ACHN (cell line): ENCODE measurements around the gene AICDA.
"Not testable (repeated sequence)": the region's sequence is repeated elsewhere in the genome, so short reads cannot be mapped to it uniquely, and the experiment has no call there.

ENCODE experiments used
- DNase-seq: peaks from one replicate; pipeline ENCODE4 v3.0.0-alpha.2; 2015
- in situ Hi-C: cut with HindIII; loops from 2 replicates; pipeline ENCODE4 v1.10.0; 2017; ENCODE audit warnings: low sequenced_read_pairs, low pct_ligation_motif_present, low pct_unique_long_range_greater_than_20kb

AICDA gene

GRCh38 chr12:8566052-8566451 is 46.6 kb downstream of the AICDA start:
- DNase-seq, in situ Hi-C loops: not testable (repeated sequence)

DNA sequence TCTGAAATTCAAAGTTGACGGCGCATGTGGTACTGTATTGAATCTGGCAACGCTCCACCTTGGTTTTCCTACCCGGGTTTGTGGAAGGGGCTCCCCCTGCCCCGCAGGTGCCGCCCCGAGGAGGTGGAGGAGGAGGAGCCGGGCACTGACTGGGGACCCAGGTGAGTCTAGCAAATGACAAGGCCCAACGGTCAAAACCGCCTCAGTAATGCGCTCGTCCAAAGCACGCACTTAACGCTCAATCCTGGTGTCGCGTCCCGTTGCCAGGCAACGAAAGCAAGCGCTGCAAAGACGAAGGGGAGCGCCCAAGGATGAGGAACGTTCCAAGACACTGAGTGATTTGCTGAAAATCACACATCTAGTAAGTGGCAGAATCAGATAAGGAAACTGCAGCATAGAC is 48.0 kb downstream of the AICDA start:
- no peak for DNase-seq

GRCh38 chr12:8563356-8563755 is 49.3 kb downstream of the AICDA start:
- in situ Hi-C loops = no loop called here
- DNase-seq = no peak

More for the DNA sequence above, 48.0 kb downstream of the AICDA start:
- in situ Hi-C loops = no loop called here

GRCh38 chr12:8562310-8562709 is 50.3 kb downstream of the AICDA start:
- in situ Hi-C loops = no loop called here
- peak; percentile 16 for DNase-seq

DNA sequence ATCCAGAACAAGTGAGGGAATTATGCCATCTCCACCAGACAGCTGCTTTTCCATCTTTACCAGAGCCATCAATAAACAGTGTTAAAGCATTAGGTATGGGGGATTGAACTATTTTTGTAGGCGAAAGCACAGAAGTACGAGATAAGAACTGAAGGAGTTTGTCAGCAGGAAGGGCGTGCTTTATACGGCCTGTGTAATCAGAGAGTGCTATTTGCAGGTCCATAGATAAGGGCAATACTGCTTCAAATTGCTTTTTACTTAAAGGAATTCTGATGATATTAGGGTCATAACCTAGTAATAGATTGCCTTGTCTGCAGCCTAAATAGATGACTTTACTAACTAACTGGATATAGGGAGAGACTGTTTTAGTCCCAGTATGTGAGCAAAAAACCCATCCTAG is 51.6 kb downstream of the AICDA start:
- in situ Hi-C loops = no loop called here
- DNase-seq = no peak

- no peak for DNase-seq
- in situ Hi-C loops = no loop called here
Observed at GRCh38 chr12:8559676-8560075, 53.0 kb downstream of the AICDA start.

- no peak for DNase-seq
- in situ Hi-C loops = no loop called here
Observed at GRCh38 chr12:8556531-8557097, 56.0 kb downstream of the AICDA start.

DNA sequence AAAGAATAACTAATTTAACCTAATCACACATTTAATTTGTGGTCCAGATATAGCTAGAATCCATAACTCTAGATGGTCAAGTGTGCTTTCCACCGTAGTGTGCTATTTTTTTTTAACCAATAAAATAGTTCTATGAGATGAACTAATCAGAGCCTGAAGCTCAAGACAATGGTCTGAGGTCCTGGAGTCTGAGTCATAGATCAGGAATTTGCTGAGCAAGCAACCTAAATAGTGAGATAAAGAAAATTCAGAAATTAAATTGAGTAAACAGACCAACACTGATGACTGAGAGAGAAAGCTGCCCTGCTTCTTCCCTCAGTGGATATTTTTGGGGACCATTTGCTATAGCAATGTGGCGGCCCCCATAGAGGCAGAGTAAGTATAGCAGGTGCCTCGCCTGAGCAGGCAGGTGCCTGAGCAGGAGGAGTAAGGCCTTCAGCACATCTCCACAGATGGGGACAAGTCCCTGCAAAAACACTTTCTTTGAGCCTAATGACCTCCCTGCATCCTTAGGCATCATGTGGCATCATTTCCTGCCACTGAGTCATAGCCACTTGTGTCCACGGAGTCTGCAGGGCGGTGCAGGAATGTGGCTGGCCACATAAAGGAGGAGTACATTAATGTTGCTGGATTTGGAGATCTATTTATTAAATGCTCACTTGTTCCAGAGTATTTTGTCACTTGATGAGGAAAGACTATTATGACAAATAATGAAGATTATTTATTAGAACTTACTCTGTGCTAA is 58.0 kb downstream of the AICDA start:
- in situ Hi-C loops = no loop called here
- peak; percentile 39 for DNase-seq

DNA sequence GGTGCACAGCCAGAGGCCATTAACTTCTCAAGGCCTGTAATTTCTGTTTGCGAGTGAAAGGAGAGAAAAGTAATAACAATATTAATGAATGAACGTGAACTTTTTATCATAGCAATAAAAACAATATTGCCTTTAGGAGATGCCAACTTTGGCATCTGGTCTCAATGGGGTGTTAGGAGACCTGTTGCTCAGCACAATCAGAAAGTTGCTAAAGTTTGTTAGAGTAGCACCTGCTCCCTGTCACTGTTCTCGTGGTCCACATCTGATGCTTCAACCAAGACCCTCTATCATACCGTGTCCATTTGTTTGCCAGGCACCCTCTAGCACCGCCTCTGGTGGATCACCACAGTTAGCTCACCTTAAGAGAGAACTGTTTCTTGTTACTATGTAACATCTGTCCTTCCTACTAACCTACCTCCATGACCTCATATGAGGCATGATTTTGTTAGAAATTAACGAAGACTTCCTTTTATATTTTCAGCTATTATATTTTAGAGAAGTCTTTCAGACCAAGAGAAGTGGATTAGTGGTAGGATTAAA is 59.5 kb downstream of the AICDA start:
- in situ Hi-C loops = no loop called here
- no peak for DNase-seq
